Transverse colon (tissue), 4 donors: Measurements from ENCODE around the gene CARS2.

Experiments used
- EP300 ChIP-seq: sonication (generic); formaldehyde crosslinking; IDR thresholded peaks from one replicate; pipeline ENCODE4 v1.6.1; 2017; ENCODE audit warnings: antibody characterized with exemption, low read depth
- POLR2A ChIP-seq: fragments of 450-650 bp; IDR thresholded peaks from one replicate; pipeline ENCODE4 v1.6.1; 2016; ENCODE audit warnings: antibody characterized with exemption, mild to moderate bottlenecking, moderate library complexity
- POLR2AphosphoS5 ChIP-seq, 3 donors: sonication (generic); formaldehyde crosslinking; IDR thresholded peaks; one replicate each; pipeline ENCODE4 v1.6.1; 2016; ENCODE audit warnings: antibody characterized with exemption in 3 of 3
- TF ChIP-seq, protein P1 (sequence below), 5 experiments: fragments of 200-600 bp in 3 of 5; fragments of 450-650 bp in 2 of 5; sonication (generic) in 3 of 5; IDR thresholded peaks; 1 replicate in 2 of 5; 2 replicates in 3 of 5; pipeline ENCODE4 v1.5.1; 2016 to 2017; ENCODE audit warnings: antibody characterized with exemption in 5 of 5, inconsistent platforms in 3 of 5, mild to moderate bottlenecking in 2 of 5, moderate library complexity in 1 of 5

DNA sequence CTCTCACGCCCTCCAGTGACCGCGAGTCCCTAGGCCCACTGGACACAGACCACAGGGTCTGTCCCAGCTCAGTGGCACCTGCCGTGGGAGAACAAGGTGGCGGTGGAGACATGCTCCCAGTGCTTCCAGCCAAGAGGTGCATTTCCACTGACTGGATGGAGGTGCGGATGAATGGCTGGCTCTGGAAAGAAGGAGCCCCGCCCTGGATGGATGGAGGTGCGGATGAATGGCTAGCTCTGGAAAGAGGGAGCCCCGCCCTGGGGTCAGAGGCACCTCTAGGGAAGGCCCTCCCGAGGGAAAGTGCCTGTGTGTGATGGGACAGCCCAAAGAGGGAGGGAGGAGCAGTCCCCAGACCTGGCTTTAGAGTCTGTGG, 58.6 kb downstream of the CARS2 start:
- TF ChIP-seq, protein P1, sequence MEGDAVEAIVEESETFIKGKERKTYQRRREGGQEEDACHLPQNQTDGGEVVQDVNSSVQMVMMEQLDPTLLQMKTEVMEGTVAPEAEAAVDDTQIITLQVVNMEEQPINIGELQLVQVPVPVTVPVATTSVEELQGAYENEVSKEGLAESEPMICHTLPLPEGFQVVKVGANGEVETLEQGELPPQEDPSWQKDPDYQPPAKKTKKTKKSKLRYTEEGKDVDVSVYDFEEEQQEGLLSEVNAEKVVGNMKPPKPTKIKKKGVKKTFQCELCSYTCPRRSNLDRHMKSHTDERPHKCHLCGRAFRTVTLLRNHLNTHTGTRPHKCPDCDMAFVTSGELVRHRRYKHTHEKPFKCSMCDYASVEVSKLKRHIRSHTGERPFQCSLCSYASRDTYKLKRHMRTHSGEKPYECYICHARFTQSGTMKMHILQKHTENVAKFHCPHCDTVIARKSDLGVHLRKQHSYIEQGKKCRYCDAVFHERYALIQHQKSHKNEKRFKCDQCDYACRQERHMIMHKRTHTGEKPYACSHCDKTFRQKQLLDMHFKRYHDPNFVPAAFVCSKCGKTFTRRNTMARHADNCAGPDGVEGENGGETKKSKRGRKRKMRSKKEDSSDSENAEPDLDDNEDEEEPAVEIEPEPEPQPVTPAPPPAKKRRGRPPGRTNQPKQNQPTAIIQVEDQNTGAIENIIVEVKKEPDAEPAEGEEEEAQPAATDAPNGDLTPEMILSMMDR (IDR thresholded peaks at IDR 0.05) = no peak
- TF ChIP-seq EP300 (no peak), POLR2A (no peak), POLR2AphosphoS5 (IDR thresholded peaks at IDR 0.05) (no peak)
